Stimulated activated effector memory CD8-positive, alpha-beta T cell treated with anti-CD3 and anti-CD28 coated beads, Interleukin-12 subunit alpha, Interleukin-12 subunit beta, amount 100 ng/mL, for 72 hours (primary cell): Measurements from ENCODE around the gene GNAT1.

ENCODE experiments used
- ATAC-seq: fragments of 150-1000 bp; cut with Tn5 transposase; 2 replicates; pipeline ENCODE4 v1.10.0; 2021
- DNase-seq, 2 donors: peaks; one replicate each; pipeline ENCODE4 v3.0.0; 2021 to 2022; ENCODE audit warnings: low spot score in 2 of 2
- H3K27ac Mint-ChIP-seq: one replicate; pipeline ENCODE4 v1.8.0; 2022; ENCODE audit warnings: mild to moderate bottlenecking, mixed read lengths
- H3K36me3 Mint-ChIP-seq: one replicate; pipeline ENCODE4 v1.8.0; 2022; ENCODE audit warnings: mild to moderate bottlenecking, mixed read lengths
- H3K4me1 Mint-ChIP-seq: one replicate; pipeline ENCODE4 v1.8.0; 2022; ENCODE audit warnings: mixed read lengths
- H3K4me3 Mint-ChIP-seq: one replicate; pipeline ENCODE4 v1.8.0; 2022; ENCODE audit warnings: mild to moderate bottlenecking, mixed read lengths
- H3K9me3 Mint-ChIP-seq: one replicate; pipeline ENCODE4 v1.8.0; 2022; ENCODE audit warnings: mixed read lengths

GNAT1 gene

DNA sequence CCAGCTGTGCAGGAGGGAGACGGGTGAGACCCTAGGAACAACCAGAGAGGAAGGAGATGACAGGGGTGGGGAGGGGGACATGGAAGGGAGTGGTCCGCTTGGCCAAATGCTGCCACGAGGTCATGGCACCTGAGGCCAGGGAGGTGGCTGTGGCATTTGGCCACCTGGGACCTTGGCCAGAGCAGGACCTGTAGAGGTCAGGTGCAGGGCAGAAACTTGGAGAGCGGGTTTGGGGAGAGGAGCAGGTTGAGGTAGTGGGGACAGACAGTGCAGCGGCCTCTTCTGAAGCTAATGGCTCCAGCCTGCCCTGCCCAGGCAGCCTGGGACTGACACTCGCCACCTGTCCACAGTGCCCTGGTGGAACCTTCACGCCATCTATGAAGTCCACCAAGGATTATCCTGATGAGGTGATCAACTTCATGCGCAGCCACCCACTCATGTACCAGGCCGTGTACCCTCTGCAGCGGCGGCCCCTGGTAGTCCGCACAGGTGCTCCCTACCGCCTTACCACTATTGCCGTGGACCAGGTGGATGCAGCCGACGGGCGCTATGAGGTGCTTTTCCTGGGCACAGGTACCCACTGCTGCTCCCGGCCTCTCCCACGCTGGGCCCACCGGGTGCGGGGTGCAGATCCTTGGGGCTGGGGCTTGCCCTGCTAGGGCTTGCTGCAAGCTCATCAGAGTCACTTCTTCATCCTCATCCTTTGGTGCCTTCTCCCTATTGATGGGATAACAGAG, 7.0 kb upstream of the GNAT1 start:
- H3K27ac Mint-ChIP-seq = no peak overlapping the region
- ATAC-seq = no peak
- no peak overlapping the region for H3K4me3 Mint-ChIP-seq
- no peaks in the 10 kb centered on the region for H3K36me3 Mint-ChIP-seq
- DNase-seq = no peak
- H3K9me3 Mint-ChIP-seq = no peaks in the 10 kb centered on the region
- no peaks in the 10 kb centered on the region for H3K4me1 Mint-ChIP-seq

DNA sequence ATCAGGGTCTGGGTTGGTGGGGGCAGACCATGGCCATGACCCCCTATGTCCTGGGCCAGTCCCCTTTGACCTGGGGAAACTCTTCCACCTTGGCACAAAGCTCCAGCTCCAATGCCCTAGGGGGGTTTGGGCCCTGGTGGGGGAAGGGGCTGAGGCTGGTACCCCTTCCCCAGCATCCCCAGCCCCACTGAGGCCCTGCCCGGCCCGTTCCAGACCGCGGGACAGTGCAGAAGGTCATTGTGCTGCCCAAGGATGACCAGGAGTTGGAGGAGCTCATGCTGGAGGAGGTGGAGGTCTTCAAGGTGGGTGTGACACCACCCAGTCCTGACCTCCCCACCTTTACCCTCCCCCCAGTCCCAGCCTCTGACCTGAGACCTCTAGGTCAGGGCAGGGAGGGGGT, 6.2 kb upstream of the GNAT1 start:
- Mint-ChIP-seq H3K27ac (no peak overlapping the region), H3K9me3 (no peaks in the 10 kb centered on the region), H3K36me3 (no peaks in the 10 kb centered on the region), H3K4me3 (no peak overlapping the region), H3K4me1 (no peaks in the 10 kb centered on the region)
- DNase-seq (no peak), ATAC-seq (no peak)

DNA sequence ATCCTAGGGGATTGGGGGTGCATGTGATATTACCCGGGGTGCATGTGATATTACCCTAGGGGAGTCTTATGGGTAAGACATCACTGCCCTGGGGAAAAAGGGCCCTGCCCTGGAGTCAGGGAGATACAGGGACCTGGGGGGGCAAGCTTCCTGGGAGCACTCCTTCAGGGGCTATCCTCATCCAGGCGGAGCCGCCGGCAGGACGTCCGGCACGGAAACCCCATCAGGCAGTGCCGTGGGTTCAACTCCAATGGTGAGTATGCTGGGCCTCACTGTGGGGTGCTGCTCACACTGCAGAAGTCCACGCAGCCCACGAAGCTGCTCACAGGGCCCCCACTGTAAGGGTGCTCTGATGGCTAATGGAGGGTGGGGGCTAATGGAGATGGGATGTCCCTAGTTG, 5.3 kb upstream of the GNAT1 start:
- no peak overlapping the region for H3K4me3 Mint-ChIP-seq
- no peaks in the 10 kb centered on the region for H3K9me3 Mint-ChIP-seq
- ATAC-seq (no peak), DNase-seq (no peak)
- H3K27ac Mint-ChIP-seq = no peak overlapping the region
- H3K4me1 Mint-ChIP-seq = no peaks in the 10 kb centered on the region
- no peaks in the 10 kb centered on the region for H3K36me3 Mint-ChIP-seq

DNA sequence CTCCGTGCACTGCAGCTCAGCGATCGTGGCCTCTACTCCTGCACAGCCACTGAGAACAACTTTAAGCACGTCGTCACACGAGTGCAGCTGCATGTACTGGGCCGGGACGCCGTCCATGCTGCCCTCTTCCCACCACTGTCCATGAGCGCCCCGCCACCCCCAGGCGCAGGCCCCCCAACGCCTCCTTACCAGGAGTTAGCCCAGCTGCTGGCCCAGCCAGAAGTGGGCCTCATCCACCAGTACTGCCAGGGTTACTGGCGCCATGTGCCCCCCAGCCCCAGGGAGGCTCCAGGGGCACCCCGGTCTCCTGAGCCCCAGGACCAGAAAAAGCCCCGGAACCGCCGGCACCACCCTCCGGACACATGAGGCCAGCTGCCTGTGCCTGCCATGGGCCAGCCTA, 3.7 kb upstream of the GNAT1 start:
- H3K36me3 Mint-ChIP-seq = no peaks in the 10 kb centered on the region
- ATAC-seq (no peak), DNase-seq (no peak)
- no peaks in the 10 kb centered on the region for H3K4me1 Mint-ChIP-seq
- H3K4me3 Mint-ChIP-seq = no peak overlapping the region
- no peak overlapping the region for H3K27ac Mint-ChIP-seq
- H3K9me3 Mint-ChIP-seq = no peaks in the 10 kb centered on the region

DNA sequence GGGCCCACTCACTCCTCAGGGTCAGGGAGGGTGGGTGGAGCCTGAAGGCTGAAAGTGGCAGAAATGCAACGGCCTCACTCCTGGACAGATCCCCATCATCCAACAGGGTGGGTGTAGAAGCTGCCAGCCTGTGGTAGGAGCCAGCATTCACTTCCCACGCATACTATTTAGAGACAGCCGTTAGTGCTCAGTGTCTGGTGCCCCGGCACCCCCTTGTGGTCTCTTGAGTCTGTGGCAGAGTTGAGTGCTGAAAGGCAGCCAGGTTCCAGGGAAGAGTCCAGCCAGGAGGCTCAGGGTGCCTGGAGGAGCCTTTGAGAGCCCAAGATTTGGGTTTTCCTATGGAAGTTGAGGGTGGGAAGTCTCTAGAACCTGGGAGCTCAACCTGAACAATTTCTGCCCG, 2.1 kb upstream of the GNAT1 start:
- Mint-ChIP-seq H3K9me3 (no peaks in the 10 kb centered on the region), H3K4me1 (peaks cover 5% of the 10 kb centered on the region), H3K4me3 (no peak overlapping the region), H3K27ac (no peak overlapping the region), H3K36me3 (no peaks in the 10 kb centered on the region)
- ATAC-seq (peak; percentile 69), DNase-seq (no peak)

DNA sequence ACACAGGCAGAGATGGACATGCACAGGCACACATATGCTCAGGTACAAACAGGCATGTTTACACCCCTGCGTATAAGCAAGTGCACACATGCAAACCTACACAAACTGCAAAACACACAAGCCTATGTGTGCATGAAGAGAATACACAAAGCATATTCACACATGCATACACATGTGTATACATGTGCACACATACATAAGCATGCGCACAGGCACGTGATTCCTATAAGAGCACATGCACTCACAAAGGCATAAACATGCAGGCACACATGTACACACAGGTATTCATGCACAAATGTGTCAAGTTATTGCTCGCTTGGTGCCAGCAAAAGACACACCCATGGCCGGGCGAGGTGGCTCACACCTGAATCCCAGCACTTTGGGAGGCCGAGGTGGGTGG, 1.4 kb upstream of the GNAT1 start:
- H3K27ac Mint-ChIP-seq = no peak overlapping the region
- no peak for DNase-seq
- no peak overlapping the region for H3K4me3 Mint-ChIP-seq
- H3K9me3 Mint-ChIP-seq = no peaks in the 10 kb centered on the region
- H3K36me3 Mint-ChIP-seq = no peaks in the 10 kb centered on the region
- H3K4me1 Mint-ChIP-seq = peaks cover 11% of the 10 kb centered on the region
- no peak for ATAC-seq

DNA sequence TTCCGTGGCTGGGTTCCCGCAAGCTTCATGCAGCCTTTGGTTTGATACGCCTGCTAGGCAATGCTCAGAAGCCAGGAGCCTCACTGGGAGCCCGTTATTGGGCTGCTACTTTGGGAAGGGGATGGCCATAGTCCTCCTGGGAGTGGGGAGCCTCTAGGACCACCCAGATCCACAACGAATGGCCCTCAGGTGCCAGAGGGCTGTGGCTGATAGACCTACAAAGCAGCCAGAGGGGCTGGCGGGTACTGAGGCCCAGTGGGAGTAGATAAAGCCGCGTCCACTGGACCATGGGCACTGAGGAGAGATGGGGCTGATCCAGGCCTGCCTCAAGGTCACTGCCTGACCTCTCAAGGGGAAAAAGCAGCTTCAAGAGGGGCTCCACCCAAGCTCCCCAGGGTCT, 714 bp downstream of the GNAT1 start:
- no peaks in the 10 kb centered on the region for H3K9me3 Mint-ChIP-seq
- H3K36me3 Mint-ChIP-seq = peaks cover 4% of the 10 kb centered on the region
- DNase-seq = no peak
- no peak for ATAC-seq
- no peak overlapping the region for H3K4me3 Mint-ChIP-seq
- no peak overlapping the region for H3K27ac Mint-ChIP-seq
- H3K4me1 Mint-ChIP-seq = peaks cover 11% of the 10 kb centered on the region

DNA sequence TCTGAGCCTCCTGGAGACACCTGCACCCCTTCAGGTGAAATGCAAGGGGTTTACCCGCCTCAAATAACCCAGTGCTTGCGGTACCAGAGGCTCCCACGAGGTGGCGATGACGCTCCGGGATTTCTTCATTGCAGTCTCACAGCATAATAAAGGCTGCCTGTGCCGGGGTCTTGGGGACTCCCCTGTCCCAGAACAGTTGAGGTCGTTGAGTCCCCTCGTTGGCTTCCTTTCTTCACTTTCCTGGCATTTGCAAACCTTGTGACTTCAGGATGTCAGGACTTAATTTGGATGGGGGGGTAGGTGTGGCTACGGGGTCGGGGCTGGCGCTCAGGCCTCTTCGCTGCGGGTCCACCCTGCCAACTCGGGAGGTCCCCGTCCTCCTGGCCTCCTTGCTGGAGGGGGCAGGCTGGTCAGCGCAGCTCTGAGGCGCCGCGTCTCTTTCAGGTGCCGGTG, 1.3 kb downstream of the GNAT1 start:
- H3K27ac Mint-ChIP-seq = no peak overlapping the region
- H3K9me3 Mint-ChIP-seq = no peaks in the 10 kb centered on the region
- H3K4me3 Mint-ChIP-seq = no peak overlapping the region
- ATAC-seq (peak; percentile 53), DNase-seq (peak; percentile 85 to 94)
- peaks cover 4% of the 10 kb centered on the region for H3K36me3 Mint-ChIP-seq
- peaks cover 11% of the 10 kb centered on the region for H3K4me1 Mint-ChIP-seq

DNA sequence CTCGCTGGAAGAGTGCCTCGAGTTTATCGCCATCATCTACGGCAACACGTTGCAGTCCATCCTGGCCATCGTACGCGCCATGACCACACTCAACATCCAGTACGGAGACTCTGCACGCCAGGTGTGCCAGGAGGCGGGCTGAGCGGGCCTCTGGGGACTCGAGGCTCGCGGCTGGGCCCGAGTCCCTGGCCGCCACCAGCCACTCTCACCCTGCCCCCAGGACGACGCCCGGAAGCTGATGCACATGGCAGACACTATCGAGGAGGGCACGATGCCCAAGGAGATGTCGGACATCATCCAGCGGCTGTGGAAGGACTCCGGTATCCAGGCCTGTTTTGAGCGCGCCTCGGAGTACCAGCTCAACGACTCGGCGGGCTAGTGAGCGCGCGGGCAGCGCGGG, 1.9 kb downstream of the GNAT1 start:
- peak overlapping the region; percentile 45 for H3K4me3 Mint-ChIP-seq
- no peaks in the 10 kb centered on the region for H3K9me3 Mint-ChIP-seq
- peaks cover 4% of the 10 kb centered on the region for H3K36me3 Mint-ChIP-seq
- H3K4me1 Mint-ChIP-seq = peaks cover 11% of the 10 kb centered on the region
- ATAC-seq (no peak), DNase-seq (no peak)
- H3K27ac Mint-ChIP-seq = no peak overlapping the region

DNA sequence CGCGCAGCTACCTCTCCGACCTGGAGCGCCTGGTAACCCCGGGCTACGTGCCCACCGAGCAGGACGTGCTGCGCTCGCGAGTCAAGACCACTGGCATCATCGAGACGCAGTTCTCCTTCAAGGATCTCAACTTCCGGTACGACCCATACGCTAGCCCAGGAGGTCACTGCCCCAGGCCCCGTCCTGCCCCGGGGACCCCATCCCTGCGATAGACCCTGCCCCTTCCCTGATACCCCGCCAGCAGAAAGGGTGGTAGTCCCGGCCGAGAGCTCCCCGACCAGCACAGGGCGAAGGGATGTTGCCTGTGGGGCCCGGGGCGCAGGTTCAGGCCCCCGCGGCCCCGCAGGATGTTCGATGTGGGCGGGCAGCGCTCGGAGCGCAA, 2.3 kb downstream of the GNAT1 start:
- DNase-seq = no peak
- H3K4me1 Mint-ChIP-seq = peaks cover 11% of the 10 kb centered on the region
- H3K36me3 Mint-ChIP-seq = peaks cover 4% of the 10 kb centered on the region
- no peak for ATAC-seq
- no peaks in the 10 kb centered on the region for H3K9me3 Mint-ChIP-seq
- H3K27ac Mint-ChIP-seq = no peak overlapping the region
- H3K4me3 Mint-ChIP-seq = peak overlapping the region; percentile 45

DNA sequence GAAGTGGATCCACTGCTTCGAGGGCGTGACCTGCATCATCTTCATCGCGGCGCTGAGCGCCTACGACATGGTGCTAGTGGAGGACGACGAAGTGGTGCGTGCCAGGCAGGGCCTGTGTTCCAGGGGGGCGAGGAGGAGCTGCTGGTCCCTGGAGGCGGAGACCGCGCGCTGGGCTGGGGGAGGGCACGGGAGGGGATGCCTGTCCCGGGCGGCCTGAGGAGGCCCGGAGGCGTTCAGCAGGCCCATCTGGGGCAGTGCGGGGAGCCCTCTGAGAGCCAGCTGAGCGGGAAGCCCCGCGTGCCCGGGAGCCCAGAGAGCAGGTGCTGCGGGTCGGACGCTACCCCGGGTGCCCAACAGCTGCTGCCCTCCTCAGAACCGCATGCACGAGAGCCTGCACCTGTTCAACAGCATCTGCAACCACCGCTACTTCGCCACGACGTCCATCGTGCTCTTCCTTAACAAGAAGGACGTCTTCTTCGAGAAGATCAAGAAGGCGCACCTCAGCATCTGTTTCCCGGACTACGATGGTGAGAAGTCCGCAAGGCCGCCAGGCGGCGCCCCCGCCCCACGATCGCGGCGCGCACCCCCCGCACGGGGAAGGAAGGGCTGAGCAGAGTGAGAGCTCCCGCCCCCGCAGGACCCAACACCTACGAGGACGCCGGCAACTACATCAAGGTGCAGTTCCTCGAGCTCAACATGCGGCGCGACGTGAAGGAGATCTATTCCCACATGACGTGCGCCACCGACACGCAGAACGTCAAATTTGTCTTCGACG, 2.9 kb downstream of the GNAT1 start:
- H3K9me3 Mint-ChIP-seq = no peaks in the 10 kb centered on the region
- peak; percentile 85 for ATAC-seq
- peak; percentile 74 to 85 for DNase-seq
- H3K36me3 Mint-ChIP-seq = peaks cover 4% of the 10 kb centered on the region
- H3K4me3 Mint-ChIP-seq = peak overlapping the region; percentile 45
- H3K4me1 Mint-ChIP-seq = peaks cover 11% of the 10 kb centered on the region
- no peak overlapping the region for H3K27ac Mint-ChIP-seq

DNA sequence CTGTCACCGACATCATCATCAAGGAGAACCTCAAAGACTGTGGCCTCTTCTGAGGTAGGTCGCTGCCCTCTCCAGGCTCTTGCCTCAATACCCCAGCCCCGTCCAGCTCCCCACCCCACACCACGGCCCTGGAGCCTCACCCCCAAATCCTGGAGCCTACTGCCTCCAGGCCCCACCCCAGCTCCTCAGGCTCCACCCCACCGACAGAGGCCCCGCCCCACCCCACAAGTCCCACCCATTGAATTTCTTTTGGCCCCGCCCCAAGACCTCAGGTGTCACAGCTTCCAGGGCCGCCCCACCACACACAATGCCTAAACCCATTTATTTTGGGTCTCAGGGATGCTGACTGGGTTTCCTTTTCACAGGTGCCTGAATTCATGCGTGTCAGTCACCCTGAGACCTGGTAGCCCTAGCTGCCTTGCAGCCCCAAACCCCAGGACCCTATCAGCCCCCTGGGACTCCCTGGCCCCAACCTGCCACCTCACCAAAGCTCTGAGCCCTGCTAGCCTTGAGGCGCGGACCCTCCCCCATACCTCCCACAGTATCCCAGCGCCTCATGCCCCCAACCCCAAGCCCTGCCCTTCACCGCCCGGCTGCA, 3.6 kb downstream of the GNAT1 start:
- H3K36me3 Mint-ChIP-seq = peaks cover 4% of the 10 kb centered on the region
- H3K4me3 Mint-ChIP-seq = peak overlapping the region; percentile 45
- no peaks in the 10 kb centered on the region for H3K9me3 Mint-ChIP-seq
- peaks cover 11% of the 10 kb centered on the region for H3K4me1 Mint-ChIP-seq
- DNase-seq = peak in 1 of 2 donors; percentile 65
- no peak overlapping the region for H3K27ac Mint-ChIP-seq
- ATAC-seq = peak; percentile 62

DNA sequence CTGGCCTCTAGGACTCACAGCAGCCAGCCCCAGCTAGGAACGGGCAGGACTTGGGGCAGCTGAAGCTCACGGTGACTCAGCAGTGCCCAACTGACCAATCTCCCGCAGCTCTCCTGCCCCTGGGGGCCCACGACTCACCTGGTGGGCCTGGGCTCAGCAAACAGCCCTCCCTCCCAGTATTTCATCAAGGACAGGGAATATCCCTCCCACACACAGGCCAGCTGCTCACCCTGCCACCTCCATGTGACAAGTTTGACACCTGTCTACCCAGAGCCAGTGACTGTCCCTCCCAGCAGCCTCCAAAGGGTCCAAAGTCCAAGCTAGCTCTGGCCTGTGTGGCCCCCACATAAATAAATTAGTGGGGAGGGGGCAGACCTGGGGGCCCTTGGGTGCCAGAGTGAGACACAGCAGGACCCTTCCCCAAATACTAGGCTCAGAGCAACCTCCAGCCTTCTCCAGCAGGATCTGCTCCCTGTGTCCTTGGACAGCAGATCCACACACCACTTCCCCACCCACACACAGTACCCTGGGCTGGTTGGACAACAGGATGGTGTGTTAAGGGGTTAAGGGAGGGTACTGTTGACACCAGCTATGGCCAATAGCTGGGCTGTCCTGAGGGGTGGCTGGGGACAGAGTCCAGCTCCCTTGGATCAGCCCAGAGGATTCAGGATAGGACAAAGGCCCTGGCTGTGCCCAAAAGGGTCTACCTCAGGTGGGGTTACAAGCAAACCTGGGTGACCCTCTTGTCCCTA, 4.3 kb downstream of the GNAT1 start:
- H3K4me1 Mint-ChIP-seq = peaks cover 11% of the 10 kb centered on the region
- H3K36me3 Mint-ChIP-seq = peaks cover 4% of the 10 kb centered on the region
- no peak for DNase-seq
- no peaks in the 10 kb centered on the region for H3K9me3 Mint-ChIP-seq
- ATAC-seq = no peak
- peak overlapping the region; percentile 45 for H3K4me3 Mint-ChIP-seq
- no peak overlapping the region for H3K27ac Mint-ChIP-seq

DNA sequence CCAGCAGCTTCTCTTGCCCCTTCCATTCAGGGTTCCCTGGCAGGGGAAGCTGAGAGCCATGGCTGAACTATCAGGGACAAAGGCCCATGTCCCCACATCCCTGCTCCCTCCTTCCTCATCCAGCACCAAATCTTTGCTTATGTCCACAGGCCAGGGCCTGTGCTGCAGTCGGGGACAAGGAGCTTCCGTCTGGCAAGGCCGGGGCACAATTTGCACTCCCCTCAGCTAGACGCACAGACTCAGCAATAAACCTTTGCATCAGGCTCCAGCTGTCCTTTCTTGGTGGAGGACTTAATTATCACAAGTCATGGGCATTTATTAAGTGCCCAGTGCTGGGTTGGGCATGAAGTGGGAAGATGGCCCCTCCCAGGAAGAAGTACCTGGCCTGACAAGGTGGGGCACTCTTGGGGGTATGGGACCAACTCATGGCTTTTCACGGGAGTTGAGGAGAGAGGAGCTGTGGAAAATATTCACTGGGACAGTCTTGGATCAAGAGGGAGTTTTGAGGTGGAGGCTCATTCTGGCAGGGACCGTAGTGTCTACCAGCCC, 4.9 kb downstream of the GNAT1 start:
- ATAC-seq (no peak), DNase-seq (no peak)
- Mint-ChIP-seq H3K36me3 (peaks cover 4% of the 10 kb centered on the region), H3K4me3 (no peak overlapping the region), H3K4me1 (peaks cover 11% of the 10 kb centered on the region), H3K27ac (no peak overlapping the region), H3K9me3 (no peaks in the 10 kb centered on the region)
